Neural cell (in vitro differentiated cells): ENCODE results near the gene CCDC106.

ENCODE experiments used
- EP300 ChIP-seq: fragments of 450-650 bp; conservative IDR thresholded peaks from 2 replicates; pipeline ENCODE4 v1.6.1; 2014; ENCODE audit warnings: antibody characterized with exemption, mild to moderate bottlenecking, moderate library complexity; ENCODE audit not compliant: poor library complexity, severe bottlenecking
- EZH2 ChIP-seq: fragments of 200-600, 300-800 bp; shearing (Covaris generic), sonication (generic); IDR thresholded peaks from 2 replicates; pipeline ENCODE4 v1.6.1; 2014; ENCODE audit warnings: antibody characterized with exemption, low read length, borderline replicate concordance, mild to moderate bottlenecking; ENCODE audit not compliant: insufficient read depth, poor library complexity, severe bottlenecking
- POLR2AphosphoS5 ChIP-seq: IDR thresholded peaks from 2 replicates; pipeline ENCODE4 v1.6.1; 2012
- REST ChIP-seq: IDR thresholded peaks from 2 replicates; pipeline ENCODE4 v1.6.1; 2012; ENCODE audit warnings: borderline replicate concordance
- SMC3 ChIP-seq: fragments of 450-650 bp; conservative IDR thresholded peaks from 2 replicates; pipeline ENCODE4 v1.6.1; 2014; ENCODE audit warnings: antibody characterized with exemption, mild to moderate bottlenecking, moderate library complexity; ENCODE audit not compliant: poor library complexity
- TF ChIP-seq, protein P1 (sequence below): fragments of 450-650 bp; IDR thresholded peaks from 2 replicates; pipeline ENCODE4 v1.5.1; 2014; ENCODE audit warnings: antibody characterized with exemption, mild to moderate bottlenecking, moderate library complexity; ENCODE audit not compliant: poor library complexity, severe bottlenecking

DNA sequence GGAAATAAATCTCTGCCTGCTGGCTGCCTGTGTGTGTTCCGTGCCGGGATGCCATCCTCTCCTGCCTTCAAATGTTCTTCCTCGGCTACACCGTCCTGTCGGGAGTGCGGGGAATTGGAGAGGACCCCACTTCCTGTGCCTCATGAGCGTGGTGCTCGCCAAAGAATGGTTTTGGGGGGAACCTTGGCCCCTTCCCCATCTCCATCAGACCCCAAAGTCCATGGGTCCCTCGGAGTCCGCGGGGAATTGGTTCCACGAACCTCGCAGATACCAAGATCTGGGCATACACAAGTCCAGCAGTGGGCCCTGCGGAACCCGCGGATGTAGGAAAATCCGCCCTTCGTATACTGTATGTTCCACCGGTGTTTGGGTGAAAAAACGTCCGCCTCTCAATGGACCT lies 44.9 kb upstream of the CCDC106 start:
- TF ChIP-seq, protein P1, sequence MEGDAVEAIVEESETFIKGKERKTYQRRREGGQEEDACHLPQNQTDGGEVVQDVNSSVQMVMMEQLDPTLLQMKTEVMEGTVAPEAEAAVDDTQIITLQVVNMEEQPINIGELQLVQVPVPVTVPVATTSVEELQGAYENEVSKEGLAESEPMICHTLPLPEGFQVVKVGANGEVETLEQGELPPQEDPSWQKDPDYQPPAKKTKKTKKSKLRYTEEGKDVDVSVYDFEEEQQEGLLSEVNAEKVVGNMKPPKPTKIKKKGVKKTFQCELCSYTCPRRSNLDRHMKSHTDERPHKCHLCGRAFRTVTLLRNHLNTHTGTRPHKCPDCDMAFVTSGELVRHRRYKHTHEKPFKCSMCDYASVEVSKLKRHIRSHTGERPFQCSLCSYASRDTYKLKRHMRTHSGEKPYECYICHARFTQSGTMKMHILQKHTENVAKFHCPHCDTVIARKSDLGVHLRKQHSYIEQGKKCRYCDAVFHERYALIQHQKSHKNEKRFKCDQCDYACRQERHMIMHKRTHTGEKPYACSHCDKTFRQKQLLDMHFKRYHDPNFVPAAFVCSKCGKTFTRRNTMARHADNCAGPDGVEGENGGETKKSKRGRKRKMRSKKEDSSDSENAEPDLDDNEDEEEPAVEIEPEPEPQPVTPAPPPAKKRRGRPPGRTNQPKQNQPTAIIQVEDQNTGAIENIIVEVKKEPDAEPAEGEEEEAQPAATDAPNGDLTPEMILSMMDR = no peak
- no peak for TF ChIP-seq POLR2AphosphoS5
- TF ChIP-seq EZH2 = no peak
- TF ChIP-seq REST = no peak
- TF ChIP-seq SMC3 = no peak
- TF ChIP-seq EP300 = no peak
